ENCODE results near the gene AUTS2.

The AUTS2 gene

DNA sequence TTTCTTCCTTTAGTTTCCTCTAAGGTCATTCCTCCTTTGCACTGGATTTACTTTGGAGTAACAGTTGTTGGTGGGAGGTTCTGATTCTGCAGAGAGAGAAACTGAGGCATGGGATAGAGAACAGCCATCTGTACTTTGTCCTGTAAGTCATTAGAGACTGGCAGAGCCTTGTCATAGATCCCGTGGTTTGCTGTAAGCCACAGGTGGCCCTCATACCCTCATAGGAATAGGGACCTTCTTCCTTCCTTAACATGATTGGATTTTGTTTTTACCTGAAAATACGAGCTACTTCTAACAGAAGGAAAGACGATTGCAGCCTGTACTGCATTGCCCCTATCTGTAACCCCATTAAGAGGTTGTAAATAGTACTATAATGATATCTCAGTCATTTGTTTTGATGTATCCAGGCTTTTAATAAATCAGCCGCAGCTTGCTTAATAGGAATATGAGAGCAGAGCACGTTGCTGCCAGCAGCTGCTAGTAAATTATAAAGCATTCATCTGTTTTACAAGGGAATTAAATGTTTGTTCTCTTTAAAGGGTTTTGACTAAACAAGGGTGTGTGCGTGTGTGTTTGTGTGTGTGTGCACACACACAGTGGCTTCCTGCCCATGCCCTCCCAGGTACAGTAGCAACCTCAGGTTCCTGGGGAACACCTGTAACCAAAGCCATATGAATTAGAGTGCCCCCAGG lies 249.8 kb downstream of the AUTS2 start:
- no peak for DNase-seq (ENCODE audit: low read depth, low spot score)

DNA sequence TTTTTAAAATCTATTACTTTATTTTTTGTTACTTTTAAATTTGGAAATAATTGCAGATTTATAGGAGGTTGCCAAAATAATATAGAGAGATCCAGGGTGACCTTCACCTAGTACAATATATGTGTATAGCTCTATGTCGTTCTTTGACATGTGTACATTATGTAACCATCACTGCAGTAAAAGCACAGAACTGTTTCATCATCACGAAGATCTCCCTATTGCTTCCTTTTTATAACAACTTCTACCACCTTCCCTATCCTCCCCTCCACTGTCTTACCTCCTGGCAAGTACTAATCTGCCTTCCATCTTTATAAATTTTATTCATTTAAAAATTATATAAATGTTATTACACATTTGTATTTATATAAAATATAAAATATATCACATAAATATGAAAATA lies 251.0 kb downstream of the AUTS2 start:
- DNase-seq (ENCODE audit: low read depth, low spot score): no peak

DNA sequence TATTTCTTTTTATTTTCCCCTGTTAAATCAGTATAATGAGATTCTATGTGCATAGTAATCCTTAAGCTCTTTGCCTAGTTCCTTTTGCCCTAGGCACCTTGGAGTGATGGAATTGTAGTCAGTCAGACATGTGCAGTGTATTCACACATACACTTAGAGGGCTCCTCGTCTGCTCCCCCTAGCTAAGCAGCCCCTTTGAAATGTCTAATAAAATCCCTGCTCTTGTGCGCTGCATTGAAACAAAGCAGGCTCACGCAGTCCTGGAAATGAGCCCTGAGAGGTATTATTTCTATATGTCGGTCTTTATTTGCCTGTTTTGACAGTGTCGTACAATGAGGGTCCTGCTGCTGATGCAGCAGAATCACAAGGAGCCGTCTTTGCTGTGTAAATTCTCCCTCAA lies 258.7 kb downstream of the AUTS2 start:
- no peak for DNase-seq (ENCODE audit: low read depth, low spot score)

DNA sequence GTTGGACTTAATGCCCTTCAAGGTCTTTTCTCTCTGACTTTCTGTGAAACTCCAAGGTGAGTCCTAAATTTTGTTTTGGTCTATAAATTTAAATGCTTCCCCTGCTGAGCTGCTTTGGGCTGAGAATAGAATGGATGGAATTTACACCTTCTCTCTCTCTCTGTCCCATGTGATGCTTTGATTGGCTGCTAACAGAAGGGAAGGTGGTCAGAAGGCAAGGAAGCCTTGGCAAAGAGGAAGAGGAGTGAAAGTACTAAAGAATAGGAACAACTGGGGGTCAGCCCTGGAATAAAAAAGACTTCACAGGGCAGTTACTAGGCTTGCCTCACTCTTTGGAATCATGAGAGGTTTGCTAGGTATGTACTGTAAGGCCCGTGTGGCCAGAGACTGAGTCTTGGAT lies 260.2 kb downstream of the AUTS2 start:
- DNase-seq (ENCODE audit: low read depth, low spot score): peak; percentile 15

GRCh38 chr7:69859342-69859741 lies 261.1 kb downstream of the AUTS2 start:
- no peak for DNase-seq (ENCODE audit: low read depth, low spot score)

DNA sequence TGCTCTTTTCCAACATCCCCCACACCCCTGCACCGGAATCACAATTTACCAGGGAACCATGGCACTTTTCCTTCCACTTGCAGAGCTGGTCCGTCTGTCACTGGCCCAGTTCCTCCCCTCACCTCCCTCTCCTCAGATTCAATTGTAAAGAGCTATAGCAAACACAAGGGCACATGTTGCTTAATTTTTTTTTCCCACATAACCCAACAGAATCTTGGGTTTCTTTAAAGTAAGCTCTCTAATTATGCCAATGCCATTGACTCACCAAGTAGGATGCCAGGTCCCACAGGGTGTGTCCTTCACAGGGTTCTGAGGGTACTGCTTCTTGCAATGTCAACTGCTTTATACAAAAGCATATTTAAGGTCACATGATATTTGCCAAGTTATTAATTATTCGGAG lies 262.2 kb downstream of the AUTS2 start:
- no peak for DNase-seq (ENCODE audit: low read depth, low spot score)

- no peak for DNase-seq (ENCODE audit: low read depth, low spot score)
Measured at GRCh38 chr7:69860941-69861622, 262.8 kb downstream of the AUTS2 start.

- DNase-seq (ENCODE audit: low read depth, low spot score): no peak
Measured at GRCh38 chr7:69862413-69863064, 264.3 kb downstream of the AUTS2 start.

- DNase-seq (ENCODE audit: low read depth, low spot score): no peak
Measured at GRCh38 chr7:69864274-69864673, 266.0 kb downstream of the AUTS2 start.

DNA sequence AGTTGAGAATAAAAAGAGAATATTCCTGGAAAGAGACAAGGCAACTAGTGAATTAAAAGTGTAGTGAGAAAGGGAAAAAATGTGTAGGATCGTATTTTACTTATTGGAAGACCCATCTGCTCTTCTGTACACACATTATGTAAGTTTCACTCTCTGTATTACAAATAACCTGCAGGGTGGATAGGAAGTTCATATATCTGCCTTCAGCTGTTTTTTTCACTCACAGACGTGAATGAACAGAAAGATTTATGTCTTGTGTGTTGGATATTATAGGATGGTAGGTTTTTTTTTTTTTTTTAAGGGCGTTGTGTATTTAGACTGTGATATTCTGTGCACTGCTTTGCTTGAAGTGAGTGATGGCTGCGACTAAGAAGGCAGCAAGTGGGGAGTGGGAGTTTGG lies 266.5 kb downstream of the AUTS2 start:
- no peak for DNase-seq (ENCODE audit: low read depth, low spot score)

DNA sequence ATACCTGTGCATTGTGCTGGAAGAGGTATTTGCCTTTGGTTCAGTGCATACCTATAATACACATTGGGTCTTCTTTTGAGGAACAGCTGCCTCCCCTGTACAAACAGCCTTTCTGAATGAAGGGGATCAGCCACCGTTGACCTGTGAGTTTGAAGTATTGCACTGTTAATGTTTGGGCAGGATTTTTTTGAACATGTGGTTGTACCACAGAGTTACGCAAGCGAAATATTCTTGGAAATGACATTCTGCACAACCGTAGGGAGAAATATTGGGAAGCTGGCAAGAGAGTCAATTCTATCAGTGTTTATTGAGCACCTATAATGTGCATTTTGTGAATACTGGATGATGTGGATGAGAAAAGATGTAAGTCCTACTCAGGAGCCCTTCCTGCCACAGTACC lies 270.6 kb downstream of the AUTS2 start:
- DNase-seq (ENCODE audit: low read depth, low spot score): no peak

- DNase-seq (ENCODE audit: low read depth, low spot score): no peak
Measured at GRCh38 chr7:69871213-69871885, 273.1 kb downstream of the AUTS2 start.

DNA sequence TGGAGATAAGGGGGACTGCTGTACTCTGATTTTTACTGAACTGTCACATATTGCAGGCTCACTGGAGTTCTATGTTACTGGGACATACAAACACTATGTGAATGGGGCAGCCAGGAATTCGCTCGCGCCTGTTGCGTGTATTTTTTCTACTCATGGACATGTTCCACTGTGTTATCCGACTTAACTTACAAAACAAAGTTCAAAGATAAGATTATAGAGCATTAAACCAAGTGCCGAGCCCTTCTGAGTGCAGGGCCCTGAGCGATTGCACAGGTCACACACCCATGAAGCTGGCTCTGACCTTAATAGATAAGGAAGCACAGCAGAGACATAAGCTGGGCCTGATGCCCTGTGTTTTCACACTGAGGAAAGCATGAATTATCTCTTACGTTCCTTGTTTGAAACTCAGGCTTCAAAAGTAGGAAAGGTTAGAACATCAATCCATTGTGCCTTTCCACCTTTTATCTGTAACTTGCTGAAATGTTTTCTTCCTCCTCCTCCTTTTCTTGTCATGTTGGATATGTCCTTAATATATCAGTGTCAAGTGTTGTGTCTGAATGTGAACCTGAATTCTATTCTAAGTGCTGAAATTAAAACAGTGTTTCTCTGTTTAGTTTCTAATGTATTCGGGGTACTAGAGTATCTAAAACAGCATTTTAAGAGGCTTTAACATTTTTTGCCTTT lies 273.8 kb downstream of the AUTS2 start:
- no peak for DNase-seq (ENCODE audit: low read depth, low spot score)

DNA sequence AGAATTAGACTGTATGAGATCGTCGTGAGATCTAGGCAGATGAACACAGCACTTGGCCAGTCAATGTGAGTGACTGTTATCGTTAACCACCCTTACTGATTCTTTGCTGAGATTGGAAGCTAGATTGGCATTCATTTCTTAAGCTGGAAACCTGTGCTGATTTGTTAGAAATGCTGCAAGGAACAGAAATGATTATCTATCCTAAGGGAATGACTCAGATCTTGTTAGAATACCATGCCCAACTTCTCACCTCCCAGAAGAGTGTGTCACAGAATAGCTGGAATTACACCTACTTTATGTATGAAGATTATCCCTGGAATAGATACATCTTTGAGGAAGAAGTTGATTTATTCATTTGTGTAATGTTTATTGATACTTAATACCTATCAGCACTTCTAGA lies 275.2 kb downstream of the AUTS2 start:
- DNase-seq (ENCODE audit: low read depth, low spot score): no peak

DNA sequence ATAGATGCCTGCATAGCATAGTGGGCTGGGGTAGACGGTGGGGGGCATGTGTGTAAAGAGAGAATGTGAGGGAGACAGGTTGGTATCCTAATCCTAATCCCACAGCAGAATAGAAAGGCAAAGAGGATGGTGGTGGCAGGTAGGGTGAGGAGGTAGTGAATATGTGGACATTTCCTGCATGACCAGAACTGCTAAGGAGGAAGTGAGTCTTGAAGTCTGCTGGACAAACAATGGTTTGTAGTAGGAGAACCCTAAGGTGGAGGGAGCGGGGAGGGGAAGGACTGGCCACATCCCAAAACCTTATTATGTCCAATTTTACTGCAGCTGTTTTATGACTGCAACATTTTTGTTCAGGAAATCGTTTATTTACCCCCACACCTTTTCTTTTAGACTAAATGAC lies 279.7 kb downstream of the AUTS2 start:
- no peak for DNase-seq (ENCODE audit: low read depth, low spot score)

DNA sequence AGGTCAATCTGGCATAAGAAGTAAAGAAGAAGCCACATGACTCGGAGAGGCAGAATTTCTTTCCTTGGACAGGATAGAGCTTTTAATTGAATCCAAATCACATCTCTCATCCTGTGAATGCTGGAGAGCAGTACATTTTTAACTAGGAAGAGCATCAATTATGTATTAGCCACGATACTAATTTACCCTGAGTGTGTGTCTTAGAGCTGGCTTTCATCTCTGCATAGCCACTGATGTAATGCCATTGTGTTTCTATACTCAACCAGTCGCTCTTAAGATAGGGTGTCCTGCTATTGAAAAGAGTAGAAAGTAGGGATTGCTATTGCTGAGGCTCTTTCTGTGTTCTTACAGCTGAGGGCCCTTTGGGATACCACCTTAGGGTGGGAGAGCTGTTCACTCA lies 280.3 kb downstream of the AUTS2 start:
- DNase-seq (ENCODE audit: low read depth, low spot score): no peak

- no peak for DNase-seq (ENCODE audit: low read depth, low spot score)
Measured at GRCh38 chr7:69879989-69880388, 281.7 kb downstream of the AUTS2 start.

DNA sequence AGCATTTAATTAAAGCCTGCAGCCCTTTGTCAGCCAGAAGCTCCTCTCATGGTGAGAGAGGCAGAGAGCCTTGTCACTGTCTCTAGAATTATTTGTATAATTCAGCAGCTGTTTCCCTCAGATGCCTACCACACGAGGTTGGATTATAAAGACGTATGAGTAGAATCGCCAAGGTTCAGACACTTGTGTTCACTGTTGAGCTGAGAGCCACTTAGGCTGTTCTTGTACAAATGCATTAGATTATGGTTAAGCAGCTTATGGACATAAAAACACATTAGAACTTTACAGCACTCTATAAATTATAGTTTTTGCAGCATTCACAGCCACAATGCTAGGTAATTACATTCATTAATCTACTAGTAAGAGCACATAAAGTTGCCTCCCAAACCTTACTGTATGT lies 282.6 kb downstream of the AUTS2 start:
- no peak for DNase-seq (ENCODE audit: low read depth, low spot score)

- DNase-seq (ENCODE audit: low read depth, low spot score): no peak
Measured at GRCh38 chr7:69882269-69882668, 284.0 kb downstream of the AUTS2 start.

DNA sequence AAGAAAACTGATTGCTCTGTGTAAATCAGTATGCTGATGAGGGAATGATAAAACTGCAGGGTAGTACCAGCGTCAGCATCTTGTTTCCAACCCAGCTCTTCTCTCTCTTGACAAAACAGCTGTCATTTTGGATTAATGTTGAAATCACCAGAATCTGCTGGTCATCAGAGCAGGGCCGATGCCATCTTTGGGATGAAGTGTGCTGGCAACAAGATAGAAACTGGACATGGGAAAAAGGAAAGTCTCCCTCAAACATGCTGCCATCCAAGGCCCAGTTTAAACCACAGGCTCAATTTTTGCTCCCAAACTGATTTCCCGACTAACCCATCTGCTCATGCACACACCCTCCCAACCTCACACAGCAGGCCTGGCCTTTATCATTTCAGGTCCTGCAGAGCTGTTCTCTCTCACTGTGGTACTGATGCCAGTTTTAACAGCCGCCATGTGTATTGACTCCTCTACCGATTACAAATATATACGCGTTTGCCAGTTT lies 285.2 kb downstream of the AUTS2 start:
- DNase-seq (ENCODE audit: low read depth, low spot score): no peak

GRCh38 chr7:69885431-69885830 lies 287.2 kb downstream of the AUTS2 start:
- DNase-seq (ENCODE audit: low read depth, low spot score): no peak
